ENCODE data around the gene CEND1. TPM values are rescaled to one million over a fixed set of nuclear protein-coding genes. Genes with fewer than 3 reads are reported as not detected.
A peak's percentile ranks its signal among the peaks of the same experiment; 100 is the strongest.

Gene CEND1
- total and polyA plus RNA-seq, 2 of the 13 experiments (the other 11 are each of a cell fraction or from before 2014, with no cell fraction given), result not detected

- TF ChIP-seq ZNF605 (CRISPR knock-in tag; IDR thresholded peaks at IDR 0.05), result peak; percentile 36; the same call in 1 of the 2 replicates
- TF ChIP-seq, protein P1, sequence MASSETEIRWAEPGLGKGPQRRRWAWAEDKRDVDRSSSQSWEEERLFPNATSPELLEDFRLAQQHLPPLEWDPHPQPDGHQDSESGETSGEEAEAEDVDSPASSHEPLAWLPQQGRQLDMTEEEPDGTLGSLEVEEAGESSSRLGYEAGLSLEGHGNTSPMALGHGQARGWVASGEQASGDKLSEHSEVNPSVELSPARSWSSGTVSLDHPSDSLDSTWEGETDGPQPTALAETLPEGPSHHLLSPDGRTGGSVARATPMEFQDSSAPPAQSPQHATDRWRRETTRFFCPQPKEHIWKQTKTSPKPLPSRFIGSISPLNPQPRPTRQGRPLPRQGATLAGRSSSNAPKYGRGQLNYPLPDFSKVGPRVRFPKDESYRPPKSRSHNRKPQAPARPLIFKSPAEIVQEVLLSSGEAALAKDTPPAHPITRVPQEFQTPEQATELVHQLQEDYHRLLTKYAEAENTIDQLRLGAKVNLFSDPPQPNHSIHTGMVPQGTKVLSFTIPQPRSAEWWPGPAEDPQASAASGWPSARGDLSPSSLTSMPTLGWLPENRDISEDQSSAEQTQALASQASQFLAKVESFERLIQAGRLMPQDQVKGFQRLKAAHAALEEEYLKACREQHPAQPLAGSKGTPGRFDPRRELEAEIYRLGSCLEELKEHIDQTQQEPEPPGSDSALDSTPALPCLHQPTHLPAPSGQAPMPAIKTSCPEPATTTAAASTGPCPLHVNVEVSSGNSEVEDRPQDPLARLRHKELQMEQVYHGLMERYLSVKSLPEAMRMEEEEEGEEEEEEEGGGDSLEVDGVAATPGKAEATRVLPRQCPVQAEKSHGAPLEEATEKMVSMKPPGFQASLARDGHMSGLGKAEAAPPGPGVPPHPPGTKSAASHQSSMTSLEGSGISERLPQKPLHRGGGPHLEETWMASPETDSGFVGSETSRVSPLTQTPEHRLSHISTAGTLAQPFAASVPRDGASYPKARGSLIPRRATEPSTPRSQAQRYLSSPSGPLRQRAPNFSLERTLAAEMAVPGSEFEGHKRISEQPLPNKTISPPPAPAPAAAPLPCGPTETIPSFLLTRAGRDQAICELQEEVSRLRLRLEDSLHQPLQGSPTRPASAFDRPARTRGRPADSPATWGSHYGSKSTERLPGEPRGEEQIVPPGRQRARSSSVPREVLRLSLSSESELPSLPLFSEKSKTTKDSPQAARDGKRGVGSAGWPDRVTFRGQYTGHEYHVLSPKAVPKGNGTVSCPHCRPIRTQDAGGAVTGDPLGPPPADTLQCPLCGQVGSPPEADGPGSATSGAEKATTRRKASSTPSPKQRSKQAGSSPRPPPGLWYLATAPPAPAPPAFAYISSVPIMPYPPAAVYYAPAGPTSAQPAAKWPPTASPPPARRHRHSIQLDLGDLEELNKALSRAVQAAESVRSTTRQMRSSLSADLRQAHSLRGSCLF (CRISPR knock-in tag; IDR thresholded peaks at IDR 0.05; ENCODE audit: borderline replicate concordance), result no peak
- TF ChIP-seq ZNF546 (CRISPR knock-in tag; conservative IDR thresholded peaks at IDR 0.05), result no peak
- TF ChIP-seq ZNF18 (CRISPR knock-in tag; IDR thresholded peaks at IDR 0.05; ENCODE audit: insufficient replicate concordance), result peak; percentile 49
- peak; percentile 56; the same call in 1 of the 2 replicates for TF ChIP-seq MXD4 (CRISPR knock-in tag; IDR thresholded peaks at IDR 0.05)
- TF ChIP-seq, protein P2, sequence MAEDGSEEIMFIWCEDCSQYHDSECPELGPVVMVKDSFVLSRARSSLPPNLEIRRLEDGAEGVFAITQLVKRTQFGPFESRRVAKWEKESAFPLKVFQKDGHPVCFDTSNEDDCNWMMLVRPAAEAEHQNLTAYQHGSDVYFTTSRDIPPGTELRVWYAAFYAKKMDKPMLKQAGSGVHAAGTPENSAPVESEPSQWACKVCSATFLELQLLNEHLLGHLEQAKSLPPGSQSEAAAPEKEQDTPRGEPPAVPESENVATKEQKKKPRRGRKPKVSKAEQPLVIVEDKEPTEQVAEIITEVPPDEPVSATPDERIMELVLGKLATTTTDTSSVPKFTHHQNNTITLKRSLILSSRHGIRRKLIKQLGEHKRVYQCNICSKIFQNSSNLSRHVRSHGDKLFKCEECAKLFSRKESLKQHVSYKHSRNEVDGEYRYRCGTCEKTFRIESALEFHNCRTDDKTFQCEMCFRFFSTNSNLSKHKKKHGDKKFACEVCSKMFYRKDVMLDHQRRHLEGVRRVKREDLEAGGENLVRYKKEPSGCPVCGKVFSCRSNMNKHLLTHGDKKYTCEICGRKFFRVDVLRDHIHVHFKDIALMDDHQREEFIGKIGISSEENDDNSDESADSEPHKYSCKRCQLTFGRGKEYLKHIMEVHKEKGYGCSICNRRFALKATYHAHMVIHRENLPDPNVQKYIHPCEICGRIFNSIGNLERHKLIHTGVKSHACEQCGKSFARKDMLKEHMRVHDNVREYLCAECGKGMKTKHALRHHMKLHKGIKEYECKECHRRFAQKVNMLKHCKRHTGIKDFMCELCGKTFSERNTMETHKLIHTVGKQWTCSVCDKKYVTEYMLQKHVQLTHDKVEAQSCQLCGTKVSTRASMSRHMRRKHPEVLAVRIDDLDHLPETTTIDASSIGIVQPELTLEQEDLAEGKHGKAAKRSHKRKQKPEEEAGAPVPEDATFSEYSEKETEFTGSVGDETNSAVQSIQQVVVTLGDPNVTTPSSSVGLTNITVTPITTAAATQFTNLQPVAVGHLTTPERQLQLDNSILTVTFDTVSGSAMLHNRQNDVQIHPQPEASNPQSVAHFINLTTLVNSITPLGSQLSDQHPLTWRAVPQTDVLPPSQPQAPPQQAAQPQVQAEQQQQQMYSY (CRISPR knock-in tag; IDR thresholded peaks at IDR 0.05), result no peak
- TF ChIP-seq MEIS2 (CRISPR knock-in tag; IDR thresholded peaks at IDR 0.05), result 0 out of 2 replicates have a peak, but pooled peaks have one; percentile 12
- no peak for TF ChIP-seq ARID3A (IDR thresholded peaks at IDR 0.05; ENCODE audit: low read depth, low read length)
- TF ChIP-seq AGO1 (IDR thresholded peaks at IDR 0.05; ENCODE audit: low read depth, low read length, poor library complexity, severe bottlenecking), result peak; percentile 78
- TF ChIP-seq, protein P3, sequence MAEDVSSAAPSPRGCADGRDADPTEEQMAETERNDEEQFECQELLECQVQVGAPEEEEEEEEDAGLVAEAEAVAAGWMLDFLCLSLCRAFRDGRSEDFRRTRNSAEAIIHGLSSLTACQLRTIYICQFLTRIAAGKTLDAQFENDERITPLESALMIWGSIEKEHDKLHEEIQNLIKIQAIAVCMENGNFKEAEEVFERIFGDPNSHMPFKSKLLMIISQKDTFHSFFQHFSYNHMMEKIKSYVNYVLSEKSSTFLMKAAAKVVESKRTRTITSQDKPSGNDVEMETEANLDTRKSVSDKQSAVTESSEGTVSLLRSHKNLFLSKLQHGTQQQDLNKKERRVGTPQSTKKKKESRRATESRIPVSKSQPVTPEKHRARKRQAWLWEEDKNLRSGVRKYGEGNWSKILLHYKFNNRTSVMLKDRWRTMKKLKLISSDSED (CRISPR knock-in tag; IDR thresholded peaks at IDR 0.05), result no peak
- no peak for TF ChIP-seq RCOR2 (CRISPR knock-in tag; IDR thresholded peaks at IDR 0.05)
These were observed 6.0 kb upstream of the CEND1 start (continued) for GRCh38 chr11:795634-796564.

Measured in HepG2 (cell line).